Vein endothelial cell (primary cell): Measurements from ENCODE around the gene ETV2. TPM values are rescaled to one million over a fixed set of nuclear protein-coding genes. Genes with fewer than 3 reads are reported as not detected.

ENCODE experiments used
- total RNA-seq: library from RNA; depleted of rRNA; stranded (reverse); fragments of >200 nt; gene quantifications from 2 replicates; pipeline ENCODE4 v1.2.3, GENCODE V29; 2012

Gene ETV2, protein sequence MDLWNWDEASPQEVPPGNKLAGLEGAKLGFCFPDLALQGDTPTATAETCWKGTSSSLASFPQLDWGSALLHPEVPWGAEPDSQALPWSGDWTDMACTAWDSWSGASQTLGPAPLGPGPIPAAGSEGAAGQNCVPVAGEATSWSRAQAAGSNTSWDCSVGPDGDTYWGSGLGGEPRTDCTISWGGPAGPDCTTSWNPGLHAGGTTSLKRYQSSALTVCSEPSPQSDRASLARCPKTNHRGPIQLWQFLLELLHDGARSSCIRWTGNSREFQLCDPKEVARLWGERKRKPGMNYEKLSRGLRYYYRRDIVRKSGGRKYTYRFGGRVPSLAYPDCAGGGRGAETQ
- 0.29 and 0.65 TPM in 2 replicates for total RNA-seq

DNA sequence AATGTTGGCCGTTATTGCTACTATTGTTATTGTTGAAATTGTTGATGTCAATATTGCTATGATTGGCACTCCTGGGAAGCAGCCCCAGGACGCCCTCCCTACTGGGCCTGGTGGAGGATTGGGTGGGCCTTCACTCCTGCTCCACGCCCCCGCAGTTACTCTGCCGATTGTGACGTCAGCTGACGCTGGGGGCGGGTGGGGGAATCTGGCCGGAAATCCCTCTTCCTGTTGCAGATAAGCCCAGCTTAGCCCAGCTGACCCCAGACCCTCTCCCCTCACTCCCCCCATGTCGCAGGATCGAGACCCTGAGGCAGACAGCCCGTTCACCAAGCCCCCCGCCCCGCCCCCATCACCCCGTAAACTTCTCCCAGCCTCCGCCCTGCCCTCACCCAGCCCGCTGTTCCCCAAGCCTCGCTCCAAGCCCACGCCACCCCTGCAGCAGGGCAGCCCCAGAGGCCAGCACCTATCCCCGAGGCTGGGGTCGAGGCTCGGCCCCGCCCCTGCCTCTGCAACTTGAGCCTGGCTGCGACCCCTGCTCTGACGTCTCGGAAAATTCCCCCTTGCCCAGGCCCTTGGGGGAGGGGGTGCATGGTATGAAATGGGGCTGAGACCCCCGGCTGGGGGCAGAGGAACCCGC, at the start of gene ETV2:
ETV2 (plus strand) TSS at position 231 of the 637 bp plus-strand sequence. CDS start 716 bp downstream, outside the sequence.

DNA sequence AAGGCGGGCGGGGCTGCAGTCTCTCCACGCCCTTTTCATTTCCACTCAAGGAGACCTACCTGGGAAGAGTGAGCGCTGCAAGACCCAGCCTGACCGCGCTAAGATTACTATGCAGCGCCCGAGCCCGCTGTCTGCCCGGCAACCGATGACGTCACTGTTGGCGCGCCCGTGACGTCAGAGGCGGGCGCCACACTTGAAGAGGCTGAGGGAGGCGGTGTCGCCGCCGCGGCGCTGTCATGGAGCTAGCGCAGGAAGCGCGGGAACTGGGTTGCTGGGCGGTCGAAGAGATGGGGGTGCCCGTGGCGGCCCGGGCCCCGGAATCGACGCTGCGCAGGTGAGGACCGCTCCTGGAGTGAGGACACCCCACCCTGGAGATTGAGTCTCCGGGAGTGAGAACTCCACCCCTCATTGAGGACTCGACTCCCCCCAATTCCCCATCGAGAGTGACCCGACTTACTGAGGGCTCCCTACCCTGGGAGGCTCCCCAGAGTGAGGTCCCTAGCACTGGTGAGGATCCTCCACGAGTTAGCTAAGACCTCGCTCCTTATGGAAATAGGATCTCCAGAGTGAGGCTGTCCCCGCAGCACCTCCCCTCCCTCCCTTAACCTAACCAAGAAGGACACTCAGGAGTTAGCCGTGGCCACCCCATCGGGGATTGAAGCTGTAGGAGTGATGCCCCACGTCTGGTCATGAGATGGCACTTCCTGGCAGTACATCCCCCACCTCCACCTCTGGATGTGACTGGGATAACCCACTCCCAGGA, 28.8 kb upstream of the ETV2 start, which contains the start of gene HAUS5:
HAUS5 (plus strand) TSS at position 177 of the 763 bp plus-strand sequence; CDS start at position 237, 60 bp downstream.

DNA sequence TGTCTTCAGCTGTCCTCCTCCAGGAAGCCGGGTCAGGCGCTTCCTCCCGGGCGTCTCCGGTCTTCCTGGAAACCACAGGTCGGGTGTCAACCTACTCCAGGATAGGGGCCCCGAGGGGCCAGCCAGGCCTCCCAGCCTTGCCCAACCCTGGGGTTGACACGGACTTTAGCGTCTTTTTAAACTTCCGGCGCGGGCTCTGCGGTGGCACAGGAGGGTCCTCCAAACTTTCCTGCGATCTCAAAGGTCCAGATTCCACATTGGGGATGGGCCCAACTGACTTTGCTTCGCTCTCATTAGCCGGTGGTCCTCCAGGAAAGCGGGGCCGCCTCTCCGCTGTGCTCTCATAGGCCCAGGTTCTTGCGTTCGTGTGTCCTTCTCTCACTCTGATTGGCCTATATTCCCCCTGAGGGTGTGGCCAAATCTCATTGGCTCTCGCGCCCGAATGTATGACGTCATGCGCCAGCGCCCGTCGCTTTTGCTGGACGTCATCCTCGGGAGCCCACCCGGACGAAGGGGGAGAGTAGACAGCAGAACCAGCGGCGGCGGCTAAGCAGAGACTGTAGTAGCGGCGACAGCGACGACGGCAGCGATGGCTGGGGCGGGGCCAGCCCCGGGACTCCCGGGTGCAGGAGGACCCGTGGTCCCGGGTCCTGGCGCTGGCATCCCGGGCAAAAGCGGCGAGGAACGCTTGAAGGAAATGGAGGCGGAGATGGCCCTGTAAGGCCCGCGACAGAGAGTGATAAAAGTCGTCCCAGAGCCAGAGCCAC, 12.8 kb upstream of the ETV2 start, which contains the start of gene RBM42:
RBM42 (plus strand) TSS at position 472 of the 767 bp plus-strand sequence; CDS start at position 590, 118 bp downstream.

DNA sequence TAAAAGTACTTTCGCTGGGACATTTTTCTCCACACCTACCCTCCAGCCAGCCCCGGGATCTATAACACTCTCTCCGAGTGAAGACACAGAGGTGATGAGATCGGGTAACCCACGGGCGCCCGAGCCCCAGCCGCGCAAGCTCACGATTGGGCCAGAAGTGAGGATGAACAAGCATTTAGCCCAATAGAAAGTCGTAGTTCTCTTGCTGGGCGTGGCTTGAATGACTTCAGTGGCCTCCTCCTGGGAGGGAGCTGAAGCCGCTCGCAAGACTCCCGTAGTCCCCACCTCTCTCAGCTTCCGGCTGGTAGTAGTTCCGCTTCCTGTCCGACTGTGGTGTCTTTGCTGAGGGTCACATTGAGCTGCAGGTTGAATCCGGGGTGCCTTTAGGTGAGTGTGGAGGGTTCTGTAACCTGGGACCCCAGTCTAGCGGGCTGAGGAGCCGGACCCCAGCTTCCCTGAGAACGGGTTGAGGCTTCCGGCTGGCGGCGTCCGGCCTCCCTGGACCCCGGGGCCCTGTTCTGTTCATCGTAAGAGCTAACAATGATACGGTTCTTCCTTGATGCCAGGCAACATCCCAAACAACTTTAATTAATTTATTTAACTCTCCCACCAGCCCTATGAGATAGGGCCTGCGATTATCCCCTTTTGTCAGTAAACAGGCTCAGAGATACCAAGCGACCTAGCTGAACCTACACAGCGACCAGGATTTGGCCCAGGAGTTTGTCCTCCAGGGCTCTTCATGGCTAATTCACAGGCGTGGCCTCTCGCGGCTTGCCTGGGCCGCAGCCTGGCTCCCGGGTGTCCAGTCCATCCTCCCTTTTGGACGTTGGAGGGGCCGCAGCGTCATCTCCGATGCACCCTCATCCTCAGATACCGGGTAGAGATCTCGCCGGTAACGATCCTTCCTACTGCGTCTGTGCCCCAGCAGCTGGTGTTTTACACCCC, 6.7 kb downstream of the ETV2 start, which contains the start of gene COX6B1:
COX6B1 (plus strand) TSS at position 307 of the 945 bp plus-strand sequence. CDS start 2,921 bp downstream, outside the sequence.

DNA sequence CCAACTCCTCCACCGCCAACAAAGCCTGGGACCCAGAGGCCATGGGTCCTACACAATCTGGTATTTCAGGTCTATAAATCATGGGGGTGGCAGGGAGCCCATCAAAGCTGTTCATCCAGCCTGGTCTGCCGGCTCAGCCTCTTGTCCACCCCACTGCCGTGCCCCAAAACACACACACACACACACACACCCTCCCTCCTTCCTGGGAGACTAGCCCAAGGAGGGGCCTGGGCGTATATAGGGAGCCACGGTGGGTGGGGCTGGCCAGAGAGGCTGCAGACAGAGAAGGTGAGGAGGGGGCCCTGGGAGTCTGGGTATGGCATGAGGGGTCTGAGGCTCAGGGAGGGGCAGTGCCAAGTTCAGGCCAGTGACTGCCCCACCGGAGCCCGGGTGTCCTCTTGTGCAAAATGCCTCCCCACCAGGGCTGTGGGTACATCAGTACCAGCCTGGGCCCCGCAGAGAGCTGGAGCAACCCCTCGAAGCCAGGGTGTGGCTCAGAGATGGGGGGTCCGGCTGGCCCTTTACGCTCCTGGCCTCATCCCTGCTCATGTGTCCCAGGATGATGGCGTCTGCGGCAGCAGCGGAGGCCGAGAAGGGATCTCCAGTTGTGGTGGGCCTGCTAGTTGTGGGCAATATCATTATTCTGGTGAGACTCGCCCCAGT, 24.8 kb downstream of the ETV2 start, which contains the start of gene UPK1A:
UPK1A (plus strand) TSS at position 267 of the 663 bp plus-strand sequence; CDS start at position 563, 296 bp downstream.

Other genes starting within 250 kb of the ETV2 start
- not detected in 2 replicates for gene FFAR2, start 193.5 kb upstream of the ETV2 start, total RNA-seq
- not detected in 2 replicates for gene KRTDAP, start 151.3 kb upstream of the ETV2 start, total RNA-seq
- not detected in 2 replicates for gene DMKN, start 128.1 kb upstream of the ETV2 start, total RNA-seq
- not detected in 2 replicates for gene SBSN, start 113.4 kb upstream of the ETV2 start, total RNA-seq
- not detected in 2 replicates for gene GAPDHS, start 108.3 kb upstream of the ETV2 start, total RNA-seq
- gene TMEM147, start 96.1 kb upstream of the ETV2 start, total RNA-seq: 58.0 and 58.8 TPM in 2 replicates
- not detected in 2 replicates for gene ATP4A, start 78.1 kb upstream of the ETV2 start, total RNA-seq
- gene PMIS2, start 55.6 kb upstream of the ETV2 start, total RNA-seq: not detected in 2 replicates
- gene HAUS5, start 29.0 kb upstream of the ETV2 start, total RNA-seq: 8.5 and 9.1 TPM in 2 replicates
- gene RBM42, start 12.7 kb upstream of the ETV2 start, total RNA-seq: 49.6 and 56.5 TPM in 2 replicates
- 214 and 293 TPM in 2 replicates for gene COX6B1, start 6.6 kb downstream of the ETV2 start, total RNA-seq
- not detected in 2 replicates for gene UPK1A, start 24.8 kb downstream of the ETV2 start, total RNA-seq
- not detected in 2 replicates for gene ZBTB32, start 62.8 kb downstream of the ETV2 start, total RNA-seq
- 8.5 and 9.4 TPM in 2 replicates for gene KMT2B, start 76.3 kb downstream of the ETV2 start, total RNA-seq
- gene IGFLR1, start 100.7 kb downstream of the ETV2 start, total RNA-seq: 0.76 and 0.98 TPM in 2 replicates
- 2.3 and 2.8 TPM in 2 replicates for gene U2AF1L4, start 103.7 kb downstream of the ETV2 start, total RNA-seq
- gene PSENEN, start 103.9 kb downstream of the ETV2 start, total RNA-seq: 14.8 and 15.7 TPM in 2 replicates
- 12.1 and 16.7 TPM in 2 replicates for gene LIN37, start 106.8 kb downstream of the ETV2 start, total RNA-seq
- gene HSPB6, start 115.3 kb downstream of the ETV2 start, total RNA-seq: 0.38 and 0.65 TPM in 2 replicates
- 7.2 and 7.3 TPM in 2 replicates for gene PROSER3, start 116.4 kb downstream of the ETV2 start, total RNA-seq
- gene ARHGAP33, start 133.8 kb downstream of the ETV2 start, total RNA-seq: 3.3 and 3.7 TPM in 2 replicates
- not detected in 2 replicates for gene PRODH2, start 171.1 kb downstream of the ETV2 start, total RNA-seq
- not detected in 2 replicates for gene NPHS1, start 210.8 kb downstream of the ETV2 start, total RNA-seq
- gene KIRREL2, start 215.2 kb downstream of the ETV2 start, total RNA-seq: not detected in 2 replicates
- gene APLP1, start 226.8 kb downstream of the ETV2 start, total RNA-seq: 4.2 and 4.6 TPM in 2 replicates